Activated B cell treated with CpG ODN at 0.5 μM for 24 hours (primary cell): ENCODE data around the gene FAM168A. TPM values are rescaled to one million over a fixed set of nuclear protein-coding genes. Genes with fewer than 3 reads are reported as not detected.

Experiments used
- ATAC-seq: fragments of 200-7000 bp; cut with Tn5 transposase; one replicate; pipeline ENCODE4 v1.10.0; 2021; ENCODE audit warnings: low read depth, mild to moderate bottlenecking, moderate library complexity
- CTCF ChIA-PET: fragments of 350-600 bp; sonication (Branson Sonifier 250); formaldehyde crosslinking; loops from one replicate; lab custom pipeline; 2021; ENCODE audit warnings: antibody characterized with exemption; lab: Charles Lee
- POLR2A ChIA-PET: fragments of 350-600 bp; sonication (Branson Sonifier 250); formaldehyde crosslinking; loops from one replicate; lab custom pipeline; 2021; ENCODE audit warnings: antibody characterized with exemption; lab: Charles Lee
- DNase-seq: peaks from one replicate; pipeline ENCODE4 v3.0.0; 2022
- H3K27ac Mint-ChIP-seq: one replicate; pipeline ENCODE4 v1.8.0; 2020; ENCODE audit warnings: mixed read lengths
- H3K27me3 Mint-ChIP-seq: one replicate; pipeline ENCODE4 v1.8.0; 2021; ENCODE audit warnings: mixed read lengths
- H3K36me3 Mint-ChIP-seq: one replicate; pipeline ENCODE4 v1.8.0; 2021; ENCODE audit warnings: low read depth, mixed read lengths
- H3K4me1 Mint-ChIP-seq: one replicate; pipeline ENCODE4 v1.8.0; 2021; ENCODE audit warnings: mixed read lengths
- H3K4me3 Mint-ChIP-seq: one replicate; pipeline ENCODE4 v1.8.0; 2020; ENCODE audit warnings: mild to moderate bottlenecking, mixed read lengths
- H3K9me3 Mint-ChIP-seq: one replicate; pipeline ENCODE4 v1.8.0; 2020; ENCODE audit warnings: mixed read lengths
- CTCF ChIP-seq: fragments of 200-600 bp; IDR thresholded peaks from one replicate; pipeline ENCODE4 v1.8.0; 2022; ENCODE audit warnings: antibody characterized with exemption, mild to moderate bottlenecking
- intact Hi-C: fragments of 100-400 bp; cut with micrococcal nuclease; formaldehyde crosslinking; loops from one replicate; pipeline ENCODE4 v1.15.1; 2024
- total RNA-seq: library from RNA; stranded (reverse); gene quantifications from 2 replicates; pipeline ENCODE4 v1.2.3, GENCODE V29; 2022

The FAM168A gene
- total RNA-seq, 1 donor from 2014 or later = 16.5 TPM

- Mint-ChIP-seq H3K4me1 (peaks cover 10% of the 10 kb centered on the region), H3K27me3 (no peaks in the 10 kb centered on the region), H3K4me3 (no peak overlapping the region), H3K27ac (no peak overlapping the region), H3K36me3 (no peaks in the 10 kb centered on the region), H3K9me3 (no peaks in the 10 kb centered on the region)
- DNase-seq = no peak
- peak; percentile 52 for ATAC-seq
- POLR2A ChIA-PET = interaction anchor here (1.0 to 1.4 kb wide), 2 partner anchors 23 to 25 kb away, joined by 3 to 5 read pairs; no protein-coding TSS in a partner anchor
- CTCF ChIA-PET = interaction anchor here (1.1 to 2.7 kb wide), 5 partner anchors 9 to 33 kb away, joined by 3 to 23 read pairs (median 4); no protein-coding TSS in a partner anchor
- intact Hi-C loops = no loop called here
- TF ChIP-seq CTCF = no peak
Measured at GRCh38 chr11:73359930-73360742, 237.8 kb downstream of the FAM168A start.

GRCh38 chr11:73359341-73359740 is 238.6 kb downstream of the FAM168A start:
- Mint-ChIP-seq H3K9me3 (no peaks in the 10 kb centered on the region), H3K4me1 (peaks cover 4% of the 10 kb centered on the region), H3K4me3 (no peak overlapping the region), H3K36me3 (no peaks in the 10 kb centered on the region), H3K27ac (no peak overlapping the region), H3K27me3 (no peaks in the 10 kb centered on the region)
- ChIA-PET POLR2A (no interaction called here), CTCF (interaction anchor here (1.5 to 2.7 kb wide), 5 partner anchors 8 to 34 kb away, joined by 3 to 23 read pairs (median 4); no protein-coding TSS in a partner anchor)
- no peak for DNase-seq
- no peak for TF ChIP-seq CTCF
- ATAC-seq = no peak
- intact Hi-C loops = no loop called here

GRCh38 chr11:73358071-73358470 is 239.8 kb downstream of the FAM168A start:
- DNase-seq (no peak), ATAC-seq (no peak)
- no peaks in the 10 kb centered on the region for H3K27me3 Mint-ChIP-seq
- intact Hi-C loops = no loop called here
- ChIA-PET CTCF (interaction anchor here (0.8 to 1.8 kb wide), 2 partner anchors 21 to 36 kb away, joined by 3 to 4 read pairs; no protein-coding TSS in a partner anchor), POLR2A (interaction anchor here (0.7 kb wide), 1 partner anchor 580 kb away, joined by 6 read pairs; no protein-coding TSS in a partner anchor)
- no peak overlapping the region for H3K27ac Mint-ChIP-seq
- H3K36me3 Mint-ChIP-seq = no peaks in the 10 kb centered on the region
- TF ChIP-seq CTCF = no peak
- H3K9me3 Mint-ChIP-seq = no peaks in the 10 kb centered on the region
- H3K4me1 Mint-ChIP-seq = no peaks in the 10 kb centered on the region
- no peak overlapping the region for H3K4me3 Mint-ChIP-seq

- Mint-ChIP-seq H3K36me3 (no peaks in the 10 kb centered on the region), H3K4me3 (no peak overlapping the region), H3K27me3 (no peaks in the 10 kb centered on the region), H3K27ac (no peak overlapping the region), H3K9me3 (no peaks in the 10 kb centered on the region), H3K4me1 (no peaks in the 10 kb centered on the region)
- CTCF ChIA-PET = interaction anchor here (0.8 kb wide), 1 partner anchor 37 kb away, joined by 3 read pairs; no protein-coding TSS in a partner anchor
- no peak for DNase-seq
- POLR2A ChIA-PET = no interaction called here
- TF ChIP-seq CTCF = no peak
- intact Hi-C loops = no loop called here
- ATAC-seq = no peak
Measured at GRCh38 chr11:73356979-73357860, 240.7 kb downstream of the FAM168A start.
